CD1c-positive myeloid dendritic cell (primary cell): Measurements from ENCODE around the gene ZNF362.

ENCODE experiments used
- DNase-seq: peaks from one replicate; pipeline ENCODE4 v3.0.0-alpha.2; 2016; ENCODE audit errors: extremely low spot score

The ZNF362 gene

GRCh38 chr1:33324677-33325575 lies 68.6 kb downstream of the ZNF362 start:
- DNase-seq = no peak

- peak; percentile 81 for DNase-seq
These were observed 70.5 kb downstream of the ZNF362 start for GRCh38 chr1:33326785-33327184.

GRCh38 chr1:33327587-33328325 lies 71.5 kb downstream of the ZNF362 start:
- peak; percentile 15 for DNase-seq

- no peak for DNase-seq
These were observed 72.5 kb downstream of the ZNF362 start for GRCh38 chr1:33328817-33329216.

- DNase-seq = no peak
These were observed 73.5 kb downstream of the ZNF362 start for GRCh38 chr1:33329600-33330305.

GRCh38 chr1:33330361-33330890 lies 74.1 kb downstream of the ZNF362 start:
- no peak for DNase-seq

GRCh38 chr1:33330906-33331305 lies 74.6 kb downstream of the ZNF362 start:
- DNase-seq = no peak

- no peak for DNase-seq
These were observed 75.4 kb downstream of the ZNF362 start for GRCh38 chr1:33331444-33332356.

GRCh38 chr1:33332357-33332789 lies 76.1 kb downstream of the ZNF362 start:
- DNase-seq = no peak

GRCh38 chr1:33332881-33333280 lies 76.6 kb downstream of the ZNF362 start:
- no peak for DNase-seq

GRCh38 chr1:33334081-33334552 lies 77.8 kb downstream of the ZNF362 start:
- DNase-seq = no peak

- peak; percentile 73 for DNase-seq
These were observed 78.7 kb downstream of the ZNF362 start for GRCh38 chr1:33335020-33335419.

GRCh38 chr1:33336580-33336979 lies 80.3 kb downstream of the ZNF362 start:
- DNase-seq = no peak

- DNase-seq = no peak
These were observed 81.1 kb downstream of the ZNF362 start for GRCh38 chr1:33337441-33337840.

- DNase-seq = no peak
These were observed 81.8 kb downstream of the ZNF362 start for GRCh38 chr1:33338048-33338439.

GRCh38 chr1:33338440-33339211 lies 82.3 kb downstream of the ZNF362 start:
- DNase-seq = peak; percentile 89

GRCh38 chr1:33339413-33339812 lies 83.1 kb downstream of the ZNF362 start:
- DNase-seq = no peak

- DNase-seq = no peak
These were observed 84.9 kb downstream of the ZNF362 start for GRCh38 chr1:33341190-33341589.

- no peak for DNase-seq
These were observed 85.9 kb downstream of the ZNF362 start for GRCh38 chr1:33342041-33342723.
